K562 (cell line): ENCODE measurements around the gene C2orf42. TPM values are rescaled to one million over a fixed set of nuclear protein-coding genes. Genes with fewer than 3 reads are reported as not detected.
A peak's percentile ranks its signal among the peaks of the same experiment; 100 is the strongest.

Source experiments
- HDAC6 ChIP-seq: IDR thresholded peaks from 2 replicates; pipeline ENCODE4 v1.6.1; 2012; ENCODE audit warnings: low read depth, mild to moderate bottlenecking, control low read depth, inconsistent platforms, low read length, moderate library complexity
- ILF3 ChIP-seq: fragments of 450-650 bp; IDR thresholded peaks from 2 replicates; pipeline ENCODE4 v1.6.1; 2018; ENCODE audit warnings: antibody characterized with exemption, mild to moderate bottlenecking, moderate library complexity, borderline replicate concordance
- MAFF ChIP-seq: IDR thresholded peaks from 2 replicates; pipeline ENCODE4 v1.6.1; 2012; ENCODE audit warnings: low read length, improper control_type of control experiment
- MCM3 ChIP-seq: fragments of 450-650 bp; IDR thresholded peaks from 2 replicates; pipeline ENCODE4 v1.6.1; 2016
- ZBTB7A ChIP-seq: IDR thresholded peaks from 2 replicates; pipeline ENCODE4 v1.6.1; 2011; ENCODE audit warnings: low read depth, mild to moderate bottlenecking, low read length, moderate library complexity, borderline replicate concordance; ENCODE audit not compliant: control insufficient read depth
- ZNF12 ChIP-seq: sonication (generic); formaldehyde crosslinking; IDR thresholded peaks from 2 replicates; pipeline ENCODE4 v1.4.0; 2020; ENCODE audit warnings: mild to moderate bottlenecking, missing genetic modification reagents
- ZNF197 ChIP-seq: fragments of 200-800 bp; sonication (Bioruptor generic); IDR thresholded peaks from 2 replicates; pipeline ENCODE4 v1.6.1; 2016; ENCODE audit warnings: low read depth, missing genetic modification characterization, missing compliant biosample characterization
- polyA plus RNA-seq, 8 experiments: library from polyadenylated mRNA; depleted of rRNA in 4 of 8; stranded (reverse) in 5 of 8; unstranded in 3 of 8; fragments of >200 nt; fragmentation: Nextera tagmentation in 2 of 8; fragmentation: Illumina TruSeq in 1 of 8; extraction: Ambion mirVana in 2 of 8; extraction: Trizol in 1 of 8; gene quantifications; 2 replicates each; pipeline versions ENCODE4 v1.2.1 to v1.2.3, GENCODE V29; 2011 to 2014; ENCODE audit warnings: inconsistent platforms in 1 of 8, missing spikeins in 1 of 8
- total RNA-seq, 7 experiments: library from RNA; depleted of rRNA in 6 of 7; stranded (reverse); fragments of >200 nt in 6 of 7; fragmentation: Illumina TruSeq in 2 of 7; extraction: Trizol in 2 of 7; gene quantifications; 2 replicates each; pipeline versions ENCODE4 v1.2.1 to v1.2.3, GENCODE V29; 2011 to 2021; ENCODE audit warnings: low replicate concordance in 1 of 7
- TF ChIP-seq, protein P1 (sequence below): fragments of 250-450 bp; sonication (Bioruptor Pico); IDR thresholded peaks from 2 replicates; pipeline ENCODE4 v1.5.0; 2020; ENCODE audit warnings: mild to moderate bottlenecking
- TF ChIP-seq, protein P2 (sequence below): fragments of 450-650 bp; formaldehyde crosslinking; IDR thresholded peaks from 2 replicates; pipeline ENCODE4 v1.4.0; 2020; ENCODE audit warnings: mild to moderate bottlenecking, mixed read lengths
- TF ChIP-seq, protein P3 (sequence below), 2 experiments: fragments of 450-650 bp in 1 of 2; sonication (generic) in 1 of 2; formaldehyde crosslinking; conservative IDR thresholded peaks; 2 replicates each; pipeline versions ENCODE4 v1.4.0 to v1.8.1; 2020 to 2022; ENCODE audit warnings: mild to moderate bottlenecking in 1 of 2, missing genetic modification reagents in 1 of 2
- TF ChIP-seq, protein P4 (sequence below): IDR thresholded peaks from 2 replicates; pipeline ENCODE4 v1.6.1; 2016; ENCODE audit warnings: missing genetic modification characterization, missing compliant biosample characterization
- TF ChIP-seq, protein P5 (sequence below), 2 experiments: fragments of 450-650 bp; formaldehyde crosslinking in 1 of 2; IDR thresholded peaks; 2 replicates each; pipeline versions ENCODE4 v1.4.0 to v1.6.1; 2014 to 2020; ENCODE audit warnings: mild to moderate bottlenecking in 2 of 2, borderline replicate concordance in 1 of 2, low read depth in 1 of 2

The C2orf42 gene
- total and polyA plus RNA-seq, 9 of the 15 experiments (the other 6 are each of a cell fraction or from before 2014, with no cell fraction given): 4.6 to 10.9 (median 7.5) TPM

DNA sequence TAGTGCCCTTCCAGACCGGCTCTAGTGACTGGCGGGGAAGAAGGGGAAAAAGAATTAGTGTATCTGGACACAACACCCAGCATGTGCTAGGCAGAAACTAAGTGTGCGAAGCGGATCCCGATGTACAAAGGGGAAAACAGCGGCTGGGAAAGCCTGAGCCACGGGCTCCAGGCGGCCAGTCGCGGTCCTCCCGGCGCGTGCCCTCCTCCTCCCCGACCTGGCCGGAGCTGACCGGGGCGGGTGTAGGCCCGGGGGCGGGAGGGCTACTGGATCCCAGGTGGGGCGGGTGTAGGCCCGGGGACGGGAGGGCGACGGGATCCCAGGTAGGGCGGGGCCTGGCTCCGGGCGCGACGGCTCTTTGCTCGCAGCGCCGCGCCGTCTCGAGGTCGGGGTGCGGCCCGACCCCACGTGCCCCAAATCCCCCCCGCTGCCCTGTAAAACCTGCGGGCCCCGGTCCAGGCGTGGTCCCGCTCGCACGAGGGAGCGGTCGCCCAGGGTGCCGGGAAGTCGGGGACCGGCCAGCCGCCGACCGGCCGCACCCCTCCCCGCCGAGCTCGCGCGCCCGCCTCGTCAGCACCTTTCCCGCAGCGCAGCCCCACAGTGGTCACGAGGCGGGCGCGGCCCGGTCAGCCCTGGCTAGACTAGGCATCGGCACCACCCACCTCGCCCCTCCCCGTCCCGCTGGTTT, 48.8 kb downstream of the C2orf42 start (continued):
- TF ChIP-seq, protein P1, sequence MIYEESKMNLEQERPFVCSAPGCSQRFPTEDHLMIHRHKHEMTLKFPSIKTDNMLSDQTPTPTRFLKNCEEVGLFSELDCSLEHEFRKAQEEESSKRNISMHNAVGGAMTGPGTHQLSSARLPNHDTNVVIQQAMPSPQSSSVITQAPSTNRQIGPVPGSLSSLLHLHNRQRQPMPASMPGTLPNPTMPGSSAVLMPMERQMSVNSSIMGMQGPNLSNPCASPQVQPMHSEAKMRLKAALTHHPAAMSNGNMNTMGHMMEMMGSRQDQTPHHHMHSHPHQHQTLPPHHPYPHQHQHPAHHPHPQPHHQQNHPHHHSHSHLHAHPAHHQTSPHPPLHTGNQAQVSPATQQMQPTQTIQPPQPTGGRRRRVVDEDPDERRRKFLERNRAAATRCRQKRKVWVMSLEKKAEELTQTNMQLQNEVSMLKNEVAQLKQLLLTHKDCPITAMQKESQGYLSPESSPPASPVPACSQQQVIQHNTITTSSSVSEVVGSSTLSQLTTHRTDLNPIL (CRISPR knock-in tag): no peak
- TF ChIP-seq, protein P2, sequence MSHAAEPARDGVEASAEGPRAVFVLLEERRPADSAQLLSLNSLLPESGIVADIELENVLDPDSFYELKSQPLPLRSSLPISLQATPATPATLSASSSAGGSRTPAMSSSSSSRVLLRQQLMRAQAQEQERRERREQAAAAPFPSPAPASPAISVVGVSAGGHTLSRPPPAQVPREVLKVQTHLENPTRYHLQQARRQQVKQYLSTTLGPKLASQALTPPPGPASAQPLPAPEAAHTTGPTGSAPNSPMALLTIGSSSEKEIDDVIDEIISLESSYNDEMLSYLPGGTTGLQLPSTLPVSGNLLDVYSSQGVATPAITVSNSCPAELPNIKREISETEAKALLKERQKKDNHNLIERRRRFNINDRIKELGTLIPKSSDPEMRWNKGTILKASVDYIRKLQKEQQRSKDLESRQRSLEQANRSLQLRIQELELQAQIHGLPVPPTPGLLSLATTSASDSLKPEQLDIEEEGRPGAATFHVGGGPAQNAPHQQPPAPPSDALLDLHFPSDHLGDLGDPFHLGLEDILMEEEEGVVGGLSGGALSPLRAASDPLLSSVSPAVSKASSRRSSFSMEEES (CRISPR knock-in tag): peak; percentile 52
- TF ChIP-seq ZBTB7A (peak; percentile 78; the same call in 1 of the 2 replicates), MAFF (no peak), ZNF12 (CRISPR knock-in tag) (no peak), HDAC6 (no peak), ILF3 (no peak; the same call in 1 of the 2 replicates), MCM3 (no peak), ZNF197 (CRISPR knock-in tag) (peak; percentile 43)
- TF ChIP-seq, protein P3, sequence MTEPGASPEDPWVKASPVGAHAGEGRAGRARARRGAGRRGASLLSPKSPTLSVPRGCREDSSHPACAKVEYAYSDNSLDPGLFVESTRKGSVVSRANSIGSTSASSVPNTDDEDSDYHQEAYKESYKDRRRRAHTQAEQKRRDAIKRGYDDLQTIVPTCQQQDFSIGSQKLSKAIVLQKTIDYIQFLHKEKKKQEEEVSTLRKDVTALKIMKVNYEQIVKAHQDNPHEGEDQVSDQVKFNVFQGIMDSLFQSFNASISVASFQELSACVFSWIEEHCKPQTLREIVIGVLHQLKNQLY (CRISPR knock-in tag; conservative IDR thresholded peaks at IDR 0.05): 0 out of 4 replicates have a peak, but pooled peaks of 1 of the 2 experiments have one; percentile 16
- TF ChIP-seq, protein P4, sequence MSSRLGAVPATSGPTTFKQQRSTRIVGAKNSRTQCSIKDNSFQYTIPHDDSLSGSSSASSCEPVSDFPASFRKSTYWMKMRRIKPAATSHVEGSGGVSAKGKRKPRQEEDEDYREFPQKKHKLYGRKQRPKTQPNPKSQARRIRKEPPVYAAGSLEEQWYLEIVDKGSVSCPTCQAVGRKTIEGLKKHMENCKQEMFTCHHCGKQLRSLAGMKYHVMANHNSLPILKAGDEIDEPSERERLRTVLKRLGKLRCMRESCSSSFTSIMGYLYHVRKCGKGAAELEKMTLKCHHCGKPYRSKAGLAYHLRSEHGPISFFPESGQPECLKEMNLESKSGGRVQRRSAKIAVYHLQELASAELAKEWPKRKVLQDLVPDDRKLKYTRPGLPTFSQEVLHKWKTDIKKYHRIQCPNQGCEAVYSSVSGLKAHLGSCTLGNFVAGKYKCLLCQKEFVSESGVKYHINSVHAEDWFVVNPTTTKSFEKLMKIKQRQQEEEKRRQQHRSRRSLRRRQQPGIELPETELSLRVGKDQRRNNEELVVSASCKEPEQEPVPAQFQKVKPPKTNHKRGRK: no peak
- TF ChIP-seq, protein P5, sequence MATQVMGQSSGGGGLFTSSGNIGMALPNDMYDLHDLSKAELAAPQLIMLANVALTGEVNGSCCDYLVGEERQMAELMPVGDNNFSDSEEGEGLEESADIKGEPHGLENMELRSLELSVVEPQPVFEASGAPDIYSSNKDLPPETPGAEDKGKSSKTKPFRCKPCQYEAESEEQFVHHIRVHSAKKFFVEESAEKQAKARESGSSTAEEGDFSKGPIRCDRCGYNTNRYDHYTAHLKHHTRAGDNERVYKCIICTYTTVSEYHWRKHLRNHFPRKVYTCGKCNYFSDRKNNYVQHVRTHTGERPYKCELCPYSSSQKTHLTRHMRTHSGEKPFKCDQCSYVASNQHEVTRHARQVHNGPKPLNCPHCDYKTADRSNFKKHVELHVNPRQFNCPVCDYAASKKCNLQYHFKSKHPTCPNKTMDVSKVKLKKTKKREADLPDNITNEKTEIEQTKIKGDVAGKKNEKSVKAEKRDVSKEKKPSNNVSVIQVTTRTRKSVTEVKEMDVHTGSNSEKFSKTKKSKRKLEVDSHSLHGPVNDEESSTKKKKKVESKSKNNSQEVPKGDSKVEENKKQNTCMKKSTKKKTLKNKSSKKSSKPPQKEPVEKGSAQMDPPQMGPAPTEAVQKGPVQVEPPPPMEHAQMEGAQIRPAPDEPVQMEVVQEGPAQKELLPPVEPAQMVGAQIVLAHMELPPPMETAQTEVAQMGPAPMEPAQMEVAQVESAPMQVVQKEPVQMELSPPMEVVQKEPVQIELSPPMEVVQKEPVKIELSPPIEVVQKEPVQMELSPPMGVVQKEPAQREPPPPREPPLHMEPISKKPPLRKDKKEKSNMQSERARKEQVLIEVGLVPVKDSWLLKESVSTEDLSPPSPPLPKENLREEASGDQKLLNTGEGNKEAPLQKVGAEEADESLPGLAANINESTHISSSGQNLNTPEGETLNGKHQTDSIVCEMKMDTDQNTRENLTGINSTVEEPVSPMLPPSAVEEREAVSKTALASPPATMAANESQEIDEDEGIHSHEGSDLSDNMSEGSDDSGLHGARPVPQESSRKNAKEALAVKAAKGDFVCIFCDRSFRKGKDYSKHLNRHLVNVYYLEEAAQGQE (IDR thresholded peaks at IDR 0.05; ENCODE audit: borderline replicate concordance): peak; percentile 6; the same call in 1 of the 2 replicates
- TF ChIP-seq, protein P5 (CRISPR knock-in tag; IDR thresholded peaks at IDR 0.05; ENCODE audit: low read depth): peak; percentile 31; the same call in 1 of the 2 replicates
